H1 (cell line): ENCODE measurements around the gene FCMR. TPM values are rescaled to one million over a fixed set of nuclear protein-coding genes. Genes with fewer than 3 reads are reported as not detected.

Experiments
- CTCF ChIA-PET: fragments of 300-600 bp; sonication (Branson Sonifier 250); formaldehyde crosslinking; loops from one replicate; lab custom pipeline; 2021; ENCODE audit not compliant: partially characterized antibody; lab: Charles Lee
- POLR2A ChIA-PET: fragments of 300-600 bp; sonication (Branson Sonifier 250); formaldehyde crosslinking; loops from one replicate; lab custom pipeline; 2021; ENCODE audit warnings: inconsistent platforms; ENCODE audit not compliant: partially characterized antibody; lab: Charles Lee
- DNase-seq, 2 experiments: peaks; one replicate each; pipeline versions ENCODE4 v3.0.0 to v3.0.0-alpha.2; 2010 to 2022; ENCODE audit warnings: low spot score in 2 of 2, low read depth in 1 of 2, mixed read lengths in 1 of 2
- FAIRE-seq: peaks from 2 replicates; lab custom pipeline; 2011; peaks lifted over from hg19 to GRCh38; lab: Jason Lieb, UNC
- H2AFZ ChIP-seq: 2 replicates; pipeline ENCODE4 v1.8.1; 2012; ENCODE audit warnings: low read length, inconsistent platforms
- H2AK5ac ChIP-seq: 2 replicates; pipeline ENCODE4 v1.6.1; 2013; ENCODE audit warnings: low read depth, low read length
- H2BK120ac ChIP-seq: replicated peaks from 2 replicates; pipeline ENCODE3; 2013; ENCODE audit warnings: low read depth, low read length, inconsistent platforms
- H2BK12ac ChIP-seq: 2 replicates; pipeline ENCODE4 v1.6.1; 2013; ENCODE audit warnings: low read depth, low read length
- H2BK15ac ChIP-seq: 2 replicates; pipeline ENCODE4 v1.6.1; 2013; ENCODE audit warnings: low read length
- H2BK20ac ChIP-seq: 2 replicates; pipeline ENCODE4 v1.6.1; 2013; ENCODE audit warnings: low read length
- H2BK5ac ChIP-seq: 2 replicates; pipeline ENCODE4 v1.6.1; 2013; ENCODE audit warnings: low read depth, low read length
- H3K14ac ChIP-seq: 2 replicates; pipeline ENCODE4 v1.6.1; 2013; ENCODE audit warnings: inconsistent platforms; ENCODE audit not compliant: insufficient read length
- H3K18ac ChIP-seq: 2 replicates; pipeline ENCODE4 v1.6.1; 2013; ENCODE audit warnings: low read length; ENCODE audit errors: extremely low read depth
- H3K23ac ChIP-seq: 2 replicates; pipeline ENCODE4 v1.6.1; 2013; ENCODE audit warnings: inconsistent platforms; ENCODE audit not compliant: insufficient read length
- H3K23me2 ChIP-seq: 2 replicates; pipeline ENCODE4 v1.6.1; 2013; ENCODE audit warnings: low read depth, low read length
- H3K27ac ChIP-seq: 2 replicates; pipeline ENCODE4 v1.6.1; 2011; ENCODE audit warnings: low read depth, low read length, inconsistent platforms
- H3K27me3 ChIP-seq, 4 experiments: replicated peaks in 1 of 4; 1 replicate in 1 of 4; 2 replicates in 3 of 4; pipeline versions ENCODE4 v1.6.1 to v1.8.1; 2011 to 2013; ENCODE audit warnings: low read length in 3 of 4, mild to moderate bottlenecking in 3 of 4, inconsistent platforms in 2 of 4, mixed read lengths in 2 of 4, moderate library complexity in 1 of 4; ENCODE audit not compliant: control insufficient read depth in 3 of 4, insufficient read depth in 3 of 4; ENCODE audit errors: extremely low read depth in 1 of 4
- H3K36me3 ChIP-seq, 4 experiments: 2 replicates each; pipeline versions ENCODE4 v1.6.1 to v1.8.1; 2011 to 2013; ENCODE audit warnings: mild to moderate bottlenecking in 4 of 4, low read length in 3 of 4, moderate library complexity in 2 of 4, control low read depth in 1 of 4, inconsistent platforms in 1 of 4; ENCODE audit not compliant: insufficient read depth in 4 of 4, control insufficient read depth in 2 of 4
- H3K4ac ChIP-seq: replicated peaks from 2 replicates; pipeline ENCODE3; 2013; ENCODE audit warnings: low read length, low read depth, mixed read lengths, inconsistent platforms; ENCODE audit not compliant: insufficient read length
- H3K4me1 ChIP-seq, 4 experiments: replicated peaks in 1 of 4; 1 replicate in 1 of 4; 2 replicates in 3 of 4; pipeline versions ENCODE4 v1.6.1 to v1.8.1; 2011 to 2013; ENCODE audit warnings: low read length in 3 of 4, inconsistent platforms in 2 of 4, mixed read lengths in 1 of 4; ENCODE audit not compliant: insufficient read depth in 4 of 4, control insufficient read depth in 3 of 4
- H3K4me2 ChIP-seq, 2 experiments: 2 replicates each; pipeline versions ENCODE4 v1.6.1 to v1.8.1; 2011 to 2013; ENCODE audit warnings: low read depth in 2 of 2, low read length in 2 of 2, control low read depth in 1 of 2, inconsistent platforms in 1 of 2, mild to moderate bottlenecking in 1 of 2; ENCODE audit not compliant: insufficient read depth in 1 of 2
- H3K4me3 ChIP-seq, 4 experiments: fragments of 200-600, 300-600 bp in 1 of 4; sonication (generic), shearing (Covaris generic), sonication (Bioruptor Twin) in 1 of 4; 2 replicates each; pipeline versions ENCODE4 v1.5.1 to v1.8.1; 2011 to 2016; ENCODE audit warnings: low read length in 4 of 4, low read depth in 3 of 4, control low read depth in 2 of 4, inconsistent platforms in 2 of 4, mild to moderate bottlenecking in 2 of 4, mixed read lengths in 1 of 4, moderate library complexity in 1 of 4; ENCODE audit not compliant: insufficient read depth in 2 of 4; ENCODE audit errors: extremely low read depth in 1 of 4
- H3K56ac ChIP-seq: replicated peaks from 2 replicates; pipeline ENCODE3; 2013; ENCODE audit warnings: low read depth, mild to moderate bottlenecking, mixed read lengths, low read length, inconsistent platforms; ENCODE audit not compliant: insufficient read length
- H3K79me1 ChIP-seq: 2 replicates; pipeline ENCODE4 v1.6.1; 2013; ENCODE audit warnings: low read depth, low read length, control low read depth
- H3K79me2 ChIP-seq, 2 experiments: 2 replicates each; pipeline versions ENCODE4 v1.6.1 to v1.8.1; 2012 to 2013; ENCODE audit warnings: low read length in 2 of 2, mild to moderate bottlenecking in 2 of 2, inconsistent platforms in 1 of 2; ENCODE audit not compliant: insufficient read depth in 2 of 2, control insufficient read depth in 1 of 2
- H3K9ac ChIP-seq, 4 experiments: replicated peaks in 1 of 4; 1 replicate in 1 of 4; 2 replicates in 3 of 4; pipeline versions ENCODE4 v1.6.1 to v1.8.1; 2011 to 2013; ENCODE audit warnings: low read depth in 3 of 4, low read length in 3 of 4, control low read depth in 2 of 4, mild to moderate bottlenecking in 2 of 4, moderate library complexity in 2 of 4, inconsistent platforms in 1 of 4; ENCODE audit errors: extremely low read depth in 1 of 4
- H3K9me3 ChIP-seq, 2 experiments: 2 replicates each; pipeline versions ENCODE4 v1.6.1 to v1.8.1; 2012 to 2013; ENCODE audit warnings: mild to moderate bottlenecking in 2 of 2, moderate library complexity in 2 of 2, control low read depth in 1 of 2, inconsistent platforms in 1 of 2, low read depth in 1 of 2, low read length in 1 of 2, mixed read lengths in 1 of 2; ENCODE audit not compliant: insufficient read depth in 2 of 2
- H4K20me1 ChIP-seq, 2 experiments: replicated peaks in 1 of 2; 2 replicates each; pipeline versions ENCODE3 to v1.8.1; 2011 to 2013; ENCODE audit warnings: inconsistent platforms in 2 of 2, low read length in 2 of 2, mild to moderate bottlenecking in 1 of 2; ENCODE audit not compliant: insufficient read depth in 2 of 2, control insufficient read depth in 1 of 2
- H4K5ac ChIP-seq: 2 replicates; pipeline ENCODE4 v1.6.1; 2013; ENCODE audit warnings: low read length, low read depth, mixed read lengths, inconsistent platforms; ENCODE audit not compliant: insufficient read length
- H4K8ac ChIP-seq: 2 replicates; pipeline ENCODE4 v1.8.0; 2013; ENCODE audit warnings: mild to moderate bottlenecking, moderate library complexity, low read length, inconsistent platforms; ENCODE audit not compliant: insufficient read depth; ENCODE audit errors: extremely low read depth
- H4K91ac ChIP-seq: replicated peaks from 2 replicates; pipeline ENCODE3; 2013; ENCODE audit warnings: low read length, mixed read lengths, inconsistent platforms; ENCODE audit not compliant: insufficient read length
- HDAC6 ChIP-seq: IDR thresholded peaks from one replicate; pipeline ENCODE4 v1.7.1; 2012; ENCODE audit warnings: low read depth, mild to moderate bottlenecking, inconsistent platforms, low read length, moderate library complexity
- POU5F1 ChIP-seq: IDR thresholded peaks from 2 replicates; pipeline ENCODE4 v1.6.1; 2011; ENCODE audit warnings: low read depth, mild to moderate bottlenecking, low read length, moderate library complexity
- WGBS, 2 experiments: shearing (Covaris generic) in 1 of 2; methylation state at CpG; one replicate each; pipeline versions ENCODE4 v1.1.6 to v1.1.7; 2013 to 2015; ENCODE audit warnings: low lambda C conversion rate in 2 of 2, mixed read lengths in 2 of 2, inconsistent platforms in 1 of 2, low coverage in 1 of 2, missing lambda C conversion rate in 1 of 2; ENCODE audit not compliant: insufficient replicate concordance in 2 of 2, insufficient coverage in 1 of 2, insufficient read length in 1 of 2; ENCODE audit errors: extremely low coverage in 1 of 2, missing lambda C conversion rate in 1 of 2; 5-methylcytosine and 5-hydroxymethylcytosine counted together
- polyA plus RNA-seq, 7 experiments: library from polyadenylated mRNA; depleted of rRNA in 3 of 7; stranded (reverse) in 5 of 7; unstranded in 2 of 7; fragments of >200 nt in 5 of 7; fragments of 200-250 nt in 2 of 7; gene quantifications; 1 replicate in 5 of 7; 2 replicates in 1 of 7; 4 replicates in 1 of 7; pipeline versions ENCODE4 v1.2.1 to v1.2.3, GENCODE V29; 2011 to 2013; ENCODE audit warnings: missing spikeins in 2 of 7, mixed read lengths in 2 of 7
- total RNA-seq: library from RNA; stranded (reverse); fragmentation: NEBNext Ultra II Directional; extraction: Animal tissue kit (Norgen Biotek cat#: 25700); gene quantifications from 2 replicates; pipeline ENCODE4 v1.2.1, GENCODE V29; 2021

FCMR gene
- total and polyA plus RNA-seq, 2 of the 8 experiments (the other 6 are each of a cell fraction or from before 2014, with no cell fraction given), result 0.53 TPM; not detected in 1

DNA sequence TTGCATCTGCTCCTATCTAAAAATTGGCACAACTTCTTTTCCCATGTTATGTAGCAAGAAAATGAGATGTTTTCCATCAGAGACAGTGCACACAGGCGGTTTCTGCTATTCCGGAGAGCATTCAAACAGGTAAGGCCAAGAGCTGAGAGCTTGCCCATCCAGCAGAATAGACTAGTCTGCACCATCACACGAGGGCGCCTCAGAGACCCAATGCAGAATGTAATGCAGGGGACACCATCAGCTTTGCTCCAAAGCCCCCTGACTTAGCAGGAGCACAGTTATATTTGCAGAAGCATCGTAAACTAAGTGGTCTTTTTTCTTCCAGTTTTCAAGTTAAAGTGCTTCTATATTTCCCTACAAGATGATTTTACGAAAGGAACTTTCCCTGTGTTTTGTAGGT lies 19.8 kb downstream of the FCMR start:
- H3K27me3 ChIP-seq, result peaks cover 0 to 3% (median 0%) of the 10 kb centered on the region in 4 experiments; a peak in 1 of 7 replicates
- H3K9ac ChIP-seq, result no peak overlapping the region
- no peak overlapping the region for H4K91ac ChIP-seq
- no peak overlapping the region for H3K27ac ChIP-seq
- H3K14ac ChIP-seq, result no peak overlapping the region
- H2BK15ac ChIP-seq, result no peak overlapping the region
- no peaks in the 10 kb centered on the region for H3K9me3 ChIP-seq
- no peak overlapping the region for H2BK12ac ChIP-seq
- DNase-seq (no peak), FAIRE-seq (no peak)
- H2BK5ac ChIP-seq, result no peak overlapping the region
- no peak overlapping the region for H3K18ac ChIP-seq
- ChIA-PET CTCF (interaction anchor here (0.6 to 3.2 kb wide), 6 partner anchors 10 to 37 kb away, joined by 3 to 19 read pairs (median 4); partner anchors contain the start of gene IL20), POLR2A (no interaction called here)
- H4K20me1 ChIP-seq, result no peaks in the 10 kb centered on the region
- no peaks in the 10 kb centered on the region for H3K79me1 ChIP-seq
- H3K79me2 ChIP-seq, result no peaks in the 10 kb centered on the region
- no peak overlapping the region for H4K8ac ChIP-seq
- no peak overlapping the region for H3K23ac ChIP-seq
- H3K4me2 ChIP-seq, result no peak overlapping the region
- H3K36me3 ChIP-seq, result no peaks in the 10 kb centered on the region
- 83% methylated on average over 6 of the region's 6 CpGs; no CpG with 5 or more reads in 1 of the 2 experiments for WGBS, 2 experiments
- H4K5ac ChIP-seq, result no peak overlapping the region
- no peaks in the 10 kb centered on the region for H3K23me2 ChIP-seq
- H3K4ac ChIP-seq, result no peak overlapping the region
- H3K4me3 ChIP-seq, result no peak overlapping the region
- no peak overlapping the region for H2BK120ac ChIP-seq
- H3K56ac ChIP-seq, result no peak overlapping the region
- H2AK5ac ChIP-seq, result no peak overlapping the region
- H3K4me1 ChIP-seq, result no peaks in the 10 kb centered on the region; a peak in 1 of 7 replicates
- H2BK20ac ChIP-seq, result no peak overlapping the region
- H2AFZ ChIP-seq, result no peak overlapping the region
- TF ChIP-seq POU5F1 (no peak), HDAC6 (no peak)
